Upper lobe of left lung (tissue), 6 donors: ENCODE results near the gene SRPRB. TPM values are rescaled to one million over a fixed set of nuclear protein-coding genes. Genes with fewer than 3 reads are reported as not detected.

Experiments used
- ATAC-seq, 2 donors: fragments of 200-7000 bp; cut with Tn5 transposase; one replicate each; pipeline ENCODE4 v1.9.1; 2022; ENCODE audit warnings: mild to moderate bottlenecking in 2 of 2, moderate library complexity in 2 of 2; ENCODE audit not compliant: low FRiP score in 2 of 2
- DNase-seq, 2 donors: peaks; one replicate each; pipeline ENCODE4 v3.0.0-alpha.2; 2019 to 2020
- H3K27ac ChIP-seq, 4 donors: fragments of 200-600 bp; sonication (generic); one replicate each; pipeline ENCODE4 v1.5.1; 2016 to 2019
- H3K27me3 ChIP-seq, 4 donors: fragments of 200-600 bp; sonication (generic); one replicate each; pipeline ENCODE4 v1.5.1; 2017 to 2019
- H3K36me3 ChIP-seq, 4 donors: fragments of 200-600 bp; sonication (generic); one replicate each; pipeline ENCODE4 v1.5.1; 2016 to 2019
- H3K4me1 ChIP-seq, 4 donors: fragments of 200-600 bp; sonication (generic); one replicate each; pipeline ENCODE4 v1.5.1; 2018 to 2019
- H3K4me3 ChIP-seq, 4 donors: fragments of 200-600 bp; sonication (generic); one replicate each; pipeline ENCODE4 v1.5.1; 2017 to 2019; ENCODE audit warnings: mild to moderate bottlenecking in 2 of 4, moderate library complexity in 1 of 4
- H3K9me3 ChIP-seq, 4 donors: fragments of 200-600 bp; sonication (generic); one replicate each; pipeline ENCODE4 v1.5.1; 2018 to 2019
- EP300 ChIP-seq, 4 donors: sonication (generic); formaldehyde crosslinking; IDR thresholded peaks; one replicate each; pipeline ENCODE4 v1.5.1; 2017; ENCODE audit warnings: antibody characterized with exemption in 4 of 4, control low read depth in 2 of 4
- POLR2A ChIP-seq, 4 donors: fragments of 450-650 bp; IDR thresholded peaks; one replicate each; pipeline ENCODE4 v1.5.1; 2016 to 2017; ENCODE audit warnings: antibody characterized with exemption in 4 of 4, mild to moderate bottlenecking in 2 of 4
- POLR2AphosphoS5 ChIP-seq, 2 donors: sonication (generic); formaldehyde crosslinking; IDR thresholded peaks; one replicate each; pipeline ENCODE4 v1.5.1; 2017; ENCODE audit warnings: antibody characterized with exemption in 2 of 2
- WGBS, 2 donors: methylation state at CpG; one replicate each; pipeline ENCODE4 v1.1.5; 2017 to 2018; 5-methylcytosine and 5-hydroxymethylcytosine counted together
- total RNA-seq, 6 donors: library from RNA; depleted of rRNA in 4 of 6; stranded (reverse); fragments of >200 nt in 4 of 6; gene quantifications; one replicate each; pipeline versions ENCODE4 v1.1.0 to v1.2.1, GENCODE V29; 2016 to 2021
- TF ChIP-seq, protein P1 (sequence below), 6 experiments: fragments of 450-650 bp in 4 of 6; fragments of 200-600 bp in 2 of 6; sonication (generic) in 2 of 6; IDR thresholded peaks; one replicate each; pipeline ENCODE4 v1.5.1; 2016 to 2019; ENCODE audit warnings: antibody characterized with exemption in 6 of 6
- donor health status: DM: no; HTN: no; CAD: no; lungs with moderate emphysema.
- donor health status: DM: no; HTN: yes; CAD: no; lungs with severe emphysema.

The SRPRB gene
- total RNA-seq, 6 donors from 2014 or later: 7.3 to 73.8 (median 34.2) TPM

DNA sequence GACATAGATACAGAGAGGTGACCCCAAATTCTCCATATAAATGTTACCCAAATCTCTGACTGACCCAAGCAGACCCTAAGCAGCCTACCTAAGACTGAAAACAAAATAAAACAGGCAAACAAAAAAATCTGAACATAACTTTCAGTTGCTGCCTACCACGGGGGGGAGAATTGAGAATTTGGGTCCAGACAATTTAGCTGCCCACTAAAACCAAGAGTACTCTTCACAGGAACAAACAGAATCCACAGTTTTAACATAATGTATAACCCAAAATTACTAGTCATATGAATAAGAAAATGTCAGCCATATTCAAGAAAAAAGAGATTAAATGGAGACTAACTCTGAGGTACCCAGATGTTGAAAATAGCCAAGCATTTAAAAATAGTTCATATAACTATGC is 44.4 kb downstream of the SRPRB start:
- DNase-seq: no peak
- TF ChIP-seq POLR2A (IDR thresholded peaks at IDR 0.05): no peak
- TF ChIP-seq, protein P1, sequence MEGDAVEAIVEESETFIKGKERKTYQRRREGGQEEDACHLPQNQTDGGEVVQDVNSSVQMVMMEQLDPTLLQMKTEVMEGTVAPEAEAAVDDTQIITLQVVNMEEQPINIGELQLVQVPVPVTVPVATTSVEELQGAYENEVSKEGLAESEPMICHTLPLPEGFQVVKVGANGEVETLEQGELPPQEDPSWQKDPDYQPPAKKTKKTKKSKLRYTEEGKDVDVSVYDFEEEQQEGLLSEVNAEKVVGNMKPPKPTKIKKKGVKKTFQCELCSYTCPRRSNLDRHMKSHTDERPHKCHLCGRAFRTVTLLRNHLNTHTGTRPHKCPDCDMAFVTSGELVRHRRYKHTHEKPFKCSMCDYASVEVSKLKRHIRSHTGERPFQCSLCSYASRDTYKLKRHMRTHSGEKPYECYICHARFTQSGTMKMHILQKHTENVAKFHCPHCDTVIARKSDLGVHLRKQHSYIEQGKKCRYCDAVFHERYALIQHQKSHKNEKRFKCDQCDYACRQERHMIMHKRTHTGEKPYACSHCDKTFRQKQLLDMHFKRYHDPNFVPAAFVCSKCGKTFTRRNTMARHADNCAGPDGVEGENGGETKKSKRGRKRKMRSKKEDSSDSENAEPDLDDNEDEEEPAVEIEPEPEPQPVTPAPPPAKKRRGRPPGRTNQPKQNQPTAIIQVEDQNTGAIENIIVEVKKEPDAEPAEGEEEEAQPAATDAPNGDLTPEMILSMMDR (IDR thresholded peaks at IDR 0.05): no peak
- no peak for TF ChIP-seq EP300 (IDR thresholded peaks at IDR 0.05)
- TF ChIP-seq POLR2AphosphoS5 (IDR thresholded peaks at IDR 0.05): no peak
- 91 to 96% methylated on average over 1 of the region's 1 CpG for WGBS, 2 donors
- Histone ChIP-seq H3K36me3 (no peaks in the 10 kb centered on the region), H3K27me3 (no peaks in the 10 kb centered on the region), H3K4me3 (no peak overlapping the region), H3K27ac (no peak overlapping the region), H3K4me1 (no peaks in the 10 kb centered on the region), H3K9me3 (no peaks in the 10 kb centered on the region)
- ATAC-seq: no peak

DNA sequence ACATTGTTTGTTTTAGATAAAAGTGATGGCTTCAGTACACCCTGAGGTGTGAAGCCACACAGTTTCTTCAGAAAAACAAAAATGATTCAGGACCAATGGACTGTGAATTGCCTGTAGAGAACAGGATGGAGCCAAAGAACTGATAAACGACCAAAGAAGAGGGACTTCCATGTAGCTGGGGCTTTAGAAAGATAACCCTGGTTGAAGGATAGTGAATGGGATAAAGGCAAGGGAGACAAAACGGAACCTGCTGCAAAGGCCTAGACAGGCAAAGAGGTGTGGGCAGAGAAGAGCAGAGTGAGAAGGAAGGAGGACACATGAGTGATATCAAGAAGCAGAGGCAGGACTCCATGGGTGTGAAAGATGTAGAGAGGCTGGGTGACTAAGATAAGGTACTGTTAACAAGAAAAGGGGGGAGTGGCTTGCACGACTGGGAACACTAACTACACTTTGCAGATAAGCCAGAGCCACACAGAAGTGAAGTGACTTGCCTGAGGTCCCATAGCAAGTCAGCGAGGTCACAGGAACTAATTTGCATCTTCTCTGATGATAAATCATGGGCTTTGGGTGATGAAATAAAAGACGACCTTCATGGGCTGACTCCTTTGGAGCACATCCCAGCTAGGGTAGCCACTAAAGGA is 45.8 kb downstream of the SRPRB start:
- 69 to 72% methylated on average over 5 of the region's 5 CpGs for WGBS, 2 donors
- Histone ChIP-seq H3K27me3 (no peaks in the 10 kb centered on the region), H3K9me3 (no peaks in the 10 kb centered on the region), H3K27ac (no peak overlapping the region), H3K4me1 (no peaks in the 10 kb centered on the region), H3K4me3 (no peak overlapping the region), H3K36me3 (no peaks in the 10 kb centered on the region)
- DNase-seq (no peak), ATAC-seq (no peak)
- TF ChIP-seq POLR2A (IDR thresholded peaks at IDR 0.05): no peak
- TF ChIP-seq, protein P1 (IDR thresholded peaks at IDR 0.05): no peak
- no peak for TF ChIP-seq POLR2AphosphoS5 (IDR thresholded peaks at IDR 0.05)

DNA sequence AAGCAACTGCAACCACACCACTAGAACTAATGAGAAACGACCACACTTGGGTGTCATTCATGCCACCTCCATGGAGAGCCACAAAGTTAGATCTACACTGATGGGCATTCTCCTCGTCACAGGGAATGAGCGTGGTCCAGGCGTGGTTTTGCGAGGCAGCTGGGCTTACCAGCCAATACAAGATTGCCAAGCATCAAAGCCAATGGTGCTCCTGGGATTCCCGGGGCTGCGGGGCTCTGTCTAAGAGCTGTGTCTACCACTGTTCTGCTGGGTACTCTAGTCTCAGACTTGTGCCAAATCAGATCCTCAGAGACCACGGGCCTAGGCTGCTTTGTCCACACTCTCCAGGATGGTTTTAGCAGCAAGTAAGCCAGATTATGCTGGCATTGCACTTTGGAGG is 46.3 kb downstream of the SRPRB start:
- Histone ChIP-seq H3K9me3 (no peaks in the 10 kb centered on the region), H3K4me1 (no peaks in the 10 kb centered on the region), H3K27ac (no peak overlapping the region), H3K4me3 (no peak overlapping the region), H3K36me3 (no peaks in the 10 kb centered on the region), H3K27me3 (no peaks in the 10 kb centered on the region)
- DNase-seq (no peak), ATAC-seq (no peak)
- no peak for TF ChIP-seq POLR2A (IDR thresholded peaks at IDR 0.05)
- TF ChIP-seq, protein P1 (IDR thresholded peaks at IDR 0.05): no peak
- TF ChIP-seq EP300 (IDR thresholded peaks at IDR 0.05): no peak
- no peak for TF ChIP-seq POLR2AphosphoS5 (IDR thresholded peaks at IDR 0.05)
- WGBS, 2 donors: 92 to 100% methylated on average over 7 to 8 of the region's 8 CpGs

- no peak for TF ChIP-seq EP300 (IDR thresholded peaks at IDR 0.05)
- TF ChIP-seq POLR2AphosphoS5 (IDR thresholded peaks at IDR 0.05): no peak
- no peak for TF ChIP-seq POLR2A (IDR thresholded peaks at IDR 0.05)
- TF ChIP-seq, protein P1 (IDR thresholded peaks at IDR 0.05): no peak
- no peak for DNase-seq
- no peak for ATAC-seq
- H3K27ac ChIP-seq: no peak overlapping the region
- no peaks in the 10 kb centered on the region for H3K9me3 ChIP-seq
- WGBS, 2 donors: 87 to 91% methylated on average over 5 of the region's 5 CpGs
- H3K4me1 ChIP-seq: no peaks in the 10 kb centered on the region
- no peaks in the 10 kb centered on the region for H3K36me3 ChIP-seq
- H3K4me3 ChIP-seq: no peak overlapping the region
- no peaks in the 10 kb centered on the region for H3K27me3 ChIP-seq
Measured at GRCh38 chr3:133853063-133853924, 47.7 kb downstream of the SRPRB start.
